AML-193 (cell line): ENCODE results near the gene TMEM107.
"Not testable (repeated sequence)": the region's sequence is repeated elsewhere in the genome, so short reads cannot be mapped to it uniquely, and the experiment has no call there.

Source experiments
- DNase-seq, 2 experiments: peaks; one replicate each; lab custom pipeline; 2025; lab: John Stamatoyannopoulos, UW

TMEM107 gene

DNA sequence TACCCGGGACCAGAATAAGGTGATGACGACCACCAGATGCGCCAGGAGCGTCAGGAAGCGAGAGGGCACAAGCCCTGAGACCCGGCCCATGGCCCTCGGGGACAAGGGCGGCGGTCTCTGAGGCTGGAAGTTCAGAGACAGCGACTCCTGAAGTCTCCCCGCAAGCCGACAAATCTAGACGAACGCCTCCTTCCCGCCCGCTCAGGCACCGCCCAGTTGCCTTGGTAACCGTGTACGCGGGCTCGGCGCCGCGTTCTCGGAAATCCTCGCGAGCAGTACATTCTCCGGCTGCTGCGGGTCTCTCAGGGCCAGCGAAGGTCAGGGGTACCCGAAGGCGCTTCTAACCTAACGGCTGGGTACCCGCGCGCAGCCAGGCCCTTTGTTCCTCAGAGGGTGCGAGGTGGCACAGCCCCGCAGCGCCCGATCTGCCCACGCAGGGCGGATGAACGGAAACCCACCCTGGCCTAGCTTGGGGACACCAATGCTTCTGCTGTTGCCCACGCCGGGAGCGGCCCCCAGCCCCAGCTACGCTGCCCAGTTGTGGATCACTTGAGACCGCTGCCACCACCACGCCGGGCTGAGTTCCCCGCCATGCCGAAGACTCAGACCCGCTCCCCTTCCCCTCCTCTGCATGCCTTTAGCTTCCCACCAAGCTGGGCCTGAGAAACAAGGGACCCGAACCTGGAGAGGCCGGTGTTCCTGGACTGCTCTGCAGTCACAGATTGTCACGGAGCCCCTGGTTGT lies at the start of gene TMEM107:
Gene TMEM107, minus strand, starts transcription at position 184 of the 744 bp plus-strand sequence. Its CDS starts 94 bp downstream, at position 90.
- peak; percentile 44 to 59 for DNase-seq

DNA sequence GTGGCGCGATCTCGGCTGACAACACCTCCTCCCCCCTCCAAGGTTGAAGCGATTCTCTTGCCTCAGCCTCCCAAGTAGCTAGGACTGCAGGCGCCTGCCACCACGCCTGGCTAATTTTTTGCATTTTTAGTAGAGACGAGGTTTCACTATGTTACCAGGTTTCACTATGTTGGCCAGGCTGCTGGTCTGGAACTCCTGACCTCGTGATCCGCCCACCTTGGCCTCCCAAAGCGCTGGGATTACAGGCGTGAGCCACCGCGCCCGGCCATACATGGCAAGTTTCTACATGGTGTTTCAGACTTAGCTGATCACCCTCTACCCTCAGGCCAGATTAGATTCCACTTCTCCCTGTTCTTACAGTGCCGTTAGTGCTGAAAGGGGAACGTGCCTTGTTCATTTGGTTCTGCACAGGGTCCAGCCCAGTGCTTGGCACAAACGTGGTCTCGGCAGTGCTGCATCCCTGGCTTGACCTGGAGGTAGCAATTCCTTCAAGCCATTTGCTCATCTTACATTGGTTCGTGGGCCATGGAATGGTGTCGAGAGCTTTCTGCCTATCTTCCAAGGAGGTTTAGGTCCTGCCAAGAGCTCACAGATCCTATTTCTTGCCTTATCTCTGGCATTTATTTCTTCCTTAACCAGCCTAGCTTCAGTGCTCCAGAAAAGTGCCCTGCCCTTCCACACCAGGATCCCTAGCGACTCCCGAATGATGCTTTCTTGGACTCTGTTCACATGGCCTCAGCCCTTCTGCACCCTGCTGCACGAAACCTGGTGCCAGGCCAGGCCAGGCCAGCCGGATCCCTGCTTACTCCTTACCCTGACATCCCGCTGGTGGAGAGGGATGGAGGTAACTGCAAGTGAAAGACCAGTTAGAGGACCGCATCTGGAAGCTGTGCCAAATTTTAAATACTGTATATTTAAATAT lies 49.0 kb upstream of the TMEM107 start:
- no peak for DNase-seq

DNA sequence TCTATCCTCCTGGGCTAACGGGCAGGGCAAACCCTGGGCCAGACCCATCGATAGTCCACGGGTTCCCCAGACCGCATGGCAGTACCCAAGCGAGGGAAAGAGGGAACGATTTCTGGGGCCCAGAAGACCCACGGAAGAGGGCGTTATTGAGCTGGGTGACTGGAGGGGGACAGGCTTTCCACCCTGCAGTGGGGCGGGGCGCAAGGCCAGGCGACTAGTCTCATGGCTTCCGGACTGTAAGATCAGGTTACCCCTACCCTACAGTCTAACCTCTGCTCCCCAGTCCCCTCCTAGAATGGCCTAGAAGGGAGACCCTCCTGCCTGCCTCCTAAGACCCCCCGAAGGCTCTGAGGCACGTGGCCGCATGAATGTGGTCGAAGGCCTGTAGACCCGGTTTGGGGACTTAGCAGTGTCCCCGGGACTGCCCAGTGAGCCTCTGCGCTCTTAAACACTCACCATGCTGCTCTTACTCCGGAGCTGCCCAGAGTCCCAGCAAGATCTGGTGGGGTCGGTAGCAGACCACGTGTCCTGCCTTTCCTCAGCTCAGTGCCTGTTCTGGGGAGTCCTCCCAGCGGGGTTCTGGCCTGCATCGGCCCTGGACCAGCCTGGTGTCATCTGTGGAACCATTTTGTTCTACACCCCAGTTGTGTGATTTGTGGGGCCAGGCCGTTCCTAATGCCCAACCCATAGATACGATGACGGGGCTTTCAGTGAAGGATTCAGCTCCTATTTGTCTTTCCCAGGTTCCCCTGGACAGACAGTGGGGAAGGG lies 47.4 kb upstream of the TMEM107 start:
- peak; percentile 29 to 38 for DNase-seq

DNA sequence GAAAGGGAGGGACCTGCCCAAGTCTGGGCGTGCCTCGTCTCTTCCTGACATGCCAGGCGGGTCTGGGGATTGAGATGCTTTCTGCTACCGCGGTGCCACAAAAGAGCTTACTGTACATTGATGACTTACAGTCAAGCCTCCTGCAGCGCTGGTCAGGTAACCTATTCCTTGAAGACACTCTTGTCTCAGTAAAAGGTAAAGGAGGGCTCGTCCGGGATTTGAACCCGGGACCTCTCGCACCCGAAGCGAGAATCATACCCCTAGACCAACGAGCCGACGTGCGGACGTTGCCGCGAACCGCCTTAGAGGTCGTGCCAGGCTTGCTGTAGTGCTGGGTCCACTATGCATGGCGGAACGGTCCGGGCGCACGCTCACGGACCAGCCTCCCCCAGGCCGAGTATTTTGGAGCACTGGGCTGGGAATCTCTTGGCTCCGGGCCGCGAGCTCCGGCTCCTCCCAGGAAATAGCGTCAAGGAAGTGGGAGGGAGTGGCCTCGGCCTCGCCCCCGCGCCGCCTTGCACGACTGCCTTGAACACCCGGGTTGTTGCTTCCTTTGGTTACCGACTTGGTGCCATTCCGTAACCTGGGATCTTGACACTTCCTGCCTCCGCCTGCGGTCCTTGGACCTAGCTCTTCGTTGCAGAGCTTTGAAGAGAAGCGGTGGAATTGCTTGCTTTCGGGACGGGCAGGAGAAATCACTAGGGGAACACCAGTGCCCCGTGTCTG lies 46.6 kb upstream of the TMEM107 start:
- DNase-seq: peak; percentile 52 to 61

DNA sequence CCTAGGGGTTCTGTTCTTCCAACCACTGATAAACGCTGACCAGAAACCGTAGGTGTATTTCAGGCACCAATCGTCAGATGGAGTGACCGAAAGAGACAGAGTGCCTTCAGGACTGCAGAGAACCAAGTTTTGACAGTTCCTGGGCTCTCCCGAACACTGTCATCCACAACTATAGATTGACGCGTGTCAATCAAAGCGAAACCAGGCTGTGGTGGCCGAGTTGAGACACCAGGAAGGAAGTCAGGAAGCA lies 46.1 kb upstream of the TMEM107 start:
- peak in 1 of 2 experiments; percentile 38 for DNase-seq

DNA sequence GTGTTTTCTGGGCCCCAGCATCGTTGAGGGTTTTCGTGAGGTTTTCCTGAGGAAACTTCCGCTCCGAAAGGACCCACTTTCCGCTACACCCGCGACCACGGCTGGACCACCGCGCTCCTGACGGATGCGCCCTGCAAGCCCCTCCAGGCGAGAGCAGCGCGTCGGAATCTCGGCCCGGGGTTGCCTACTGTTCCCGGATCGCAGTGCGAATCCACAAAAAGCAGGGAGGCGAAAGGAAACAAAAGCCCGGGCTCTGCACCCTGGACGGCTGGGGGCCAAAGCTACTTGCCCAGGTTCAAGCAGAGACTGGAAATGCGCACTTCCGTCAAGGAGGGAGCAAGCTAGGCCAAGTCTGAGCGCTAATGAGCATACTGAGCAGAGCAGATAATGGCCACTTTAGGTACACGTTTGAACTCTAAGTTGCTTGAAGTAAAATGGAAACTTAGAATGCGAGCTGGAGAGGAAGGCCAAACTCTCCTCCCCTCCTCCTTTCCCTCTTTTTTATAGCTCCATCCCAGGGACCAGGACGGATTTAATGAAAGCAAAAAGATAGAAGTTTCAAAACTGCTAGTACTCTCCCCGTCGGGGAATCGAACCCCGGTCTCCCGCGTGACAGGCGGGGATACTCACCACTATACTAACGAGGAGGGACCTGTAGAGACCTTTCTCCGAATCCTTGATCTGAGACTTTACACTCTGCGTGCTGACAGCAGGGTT lies 45.6 kb upstream of the TMEM107 start:
- peak; percentile 41 to 43 for DNase-seq

DNA sequence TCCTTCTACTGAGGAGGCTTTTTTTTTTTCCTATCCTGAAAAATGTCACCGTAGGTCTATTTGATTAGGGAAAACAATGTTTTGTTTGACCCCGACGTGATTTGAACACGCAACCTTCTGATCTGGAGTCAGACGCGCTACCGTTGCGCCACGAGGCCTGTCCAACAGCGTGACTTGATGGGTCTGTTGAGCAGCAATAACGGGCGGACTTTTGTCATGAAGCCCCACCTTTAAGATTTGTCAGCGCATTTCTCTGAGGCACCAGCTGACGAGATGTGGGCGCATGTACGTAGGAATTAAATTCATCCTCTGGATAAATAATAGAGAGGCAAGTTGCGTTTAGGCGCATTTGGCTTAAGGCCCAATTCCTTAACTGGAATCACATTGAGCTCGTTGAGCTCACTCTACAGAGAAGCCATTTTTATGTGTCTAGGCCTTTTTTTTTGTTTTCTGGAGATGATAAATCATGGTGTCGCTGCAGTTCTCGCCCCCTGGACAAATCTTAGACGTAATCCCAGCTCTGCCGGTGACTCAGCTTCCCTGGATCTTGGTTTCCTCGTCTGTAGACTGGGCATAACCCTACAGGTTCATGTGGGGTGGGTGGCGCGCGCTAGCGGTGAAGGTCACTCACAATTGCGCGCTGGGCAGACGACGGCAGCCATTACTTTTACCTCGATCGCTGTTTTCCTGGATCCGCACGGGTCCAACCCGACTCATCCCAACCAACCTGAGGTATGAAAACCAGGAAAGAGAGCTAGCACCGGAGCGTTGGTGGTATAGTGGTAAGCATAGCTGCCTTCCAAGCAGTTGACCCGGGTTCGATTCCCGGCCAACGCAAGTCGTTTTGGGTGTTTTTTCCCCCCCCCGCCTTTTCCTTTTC lies 44.8 kb upstream of the TMEM107 start:
- DNase-seq: peak; percentile 27 to 43

DNA sequence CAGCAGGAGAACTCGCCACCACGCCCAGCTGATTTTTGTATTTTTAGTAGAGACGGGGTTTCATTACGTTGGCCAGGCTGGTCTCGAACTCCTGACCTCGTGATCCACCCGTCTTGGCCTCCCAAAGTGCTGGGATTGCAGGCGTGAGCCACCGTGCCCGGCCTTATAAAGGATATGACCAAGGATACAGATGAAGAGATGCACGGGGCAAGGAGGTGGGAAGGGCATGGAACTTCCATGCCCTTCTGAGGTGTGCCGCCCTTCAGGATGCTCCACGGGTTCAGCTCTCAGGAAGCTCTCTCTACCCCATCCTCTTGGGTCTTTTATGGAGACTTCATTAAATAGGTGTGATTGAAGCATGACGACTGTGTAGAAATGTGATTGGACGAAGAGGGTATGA lies 37.8 kb upstream of the TMEM107 start:
- DNase-seq: not testable (repeated sequence)

DNA sequence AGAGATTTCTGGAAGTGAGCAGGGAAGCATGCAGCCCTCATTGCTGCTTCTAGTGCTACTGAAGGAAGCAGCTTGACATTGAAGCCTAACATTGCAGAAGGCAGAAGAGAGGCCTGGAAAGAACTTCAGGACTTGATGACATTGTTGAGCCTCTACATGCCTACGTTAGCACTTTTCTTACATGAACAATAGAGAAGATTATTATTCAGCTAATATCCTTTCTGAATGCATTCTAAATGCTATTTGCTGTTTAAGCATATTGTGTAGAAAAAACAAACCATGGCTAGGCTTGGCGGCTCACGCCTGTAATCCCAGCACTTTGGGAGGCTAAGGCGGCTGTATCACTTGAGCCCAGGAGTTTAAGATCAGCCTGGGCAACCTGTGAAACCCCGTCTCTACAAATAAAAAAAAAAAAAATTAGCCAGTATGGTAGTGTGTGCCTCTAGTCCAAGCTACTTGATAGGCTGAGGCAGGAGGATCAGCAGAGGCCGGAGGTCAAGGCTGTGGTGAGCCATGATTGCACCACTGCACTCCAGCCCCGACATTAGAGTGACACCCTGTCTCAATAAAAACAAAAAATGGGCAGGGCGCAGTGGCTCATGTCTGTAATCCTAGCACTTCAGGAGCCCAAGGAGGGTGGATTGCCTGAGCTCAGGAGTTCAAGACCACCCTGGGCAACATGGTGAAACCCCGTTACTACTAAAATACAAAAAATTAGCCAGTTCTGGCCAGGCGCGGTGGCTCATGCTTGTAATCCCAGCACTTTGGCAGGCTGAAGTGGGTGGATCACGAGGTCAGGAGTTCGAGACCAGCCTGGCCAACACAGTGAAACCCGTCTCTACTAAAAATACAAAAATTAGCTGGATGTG lies 36.4 kb upstream of the TMEM107 start:
- peak in 1 of 2 experiments; percentile 9 for DNase-seq

DNA sequence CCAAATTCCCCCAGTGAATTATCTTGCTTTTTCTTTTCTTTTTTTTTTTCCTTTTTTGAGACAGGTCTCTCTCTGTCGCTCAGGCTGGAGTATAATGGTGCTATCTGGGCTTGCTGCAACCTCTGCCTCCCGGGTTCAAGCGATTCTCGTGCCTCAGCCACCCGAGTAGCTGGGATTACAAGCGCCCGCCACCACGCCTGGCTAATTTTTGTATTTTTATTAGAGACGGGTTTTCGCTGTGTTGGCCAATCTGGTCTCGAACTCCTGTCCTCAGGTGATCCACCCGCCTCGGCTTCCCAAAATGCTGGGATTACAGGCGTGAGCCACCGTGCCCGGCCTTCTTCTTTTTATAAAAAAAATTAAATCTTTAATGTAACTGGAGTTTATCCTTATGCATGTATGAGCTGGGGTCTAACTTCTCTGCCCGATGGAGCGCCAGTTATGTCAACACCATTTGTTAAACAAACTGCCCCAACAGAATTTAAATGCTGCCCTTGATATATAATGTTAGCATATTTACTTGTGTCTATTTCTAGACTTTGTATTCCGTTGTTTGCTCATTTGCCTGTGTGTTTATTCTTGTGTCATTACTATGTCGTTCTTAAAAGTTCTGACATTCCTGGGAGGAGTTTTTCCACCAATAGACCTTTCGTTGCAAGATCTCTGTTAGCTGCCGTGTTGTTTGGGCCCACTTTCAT lies 34.7 kb upstream of the TMEM107 start:
- DNase-seq: no peak

DNA sequence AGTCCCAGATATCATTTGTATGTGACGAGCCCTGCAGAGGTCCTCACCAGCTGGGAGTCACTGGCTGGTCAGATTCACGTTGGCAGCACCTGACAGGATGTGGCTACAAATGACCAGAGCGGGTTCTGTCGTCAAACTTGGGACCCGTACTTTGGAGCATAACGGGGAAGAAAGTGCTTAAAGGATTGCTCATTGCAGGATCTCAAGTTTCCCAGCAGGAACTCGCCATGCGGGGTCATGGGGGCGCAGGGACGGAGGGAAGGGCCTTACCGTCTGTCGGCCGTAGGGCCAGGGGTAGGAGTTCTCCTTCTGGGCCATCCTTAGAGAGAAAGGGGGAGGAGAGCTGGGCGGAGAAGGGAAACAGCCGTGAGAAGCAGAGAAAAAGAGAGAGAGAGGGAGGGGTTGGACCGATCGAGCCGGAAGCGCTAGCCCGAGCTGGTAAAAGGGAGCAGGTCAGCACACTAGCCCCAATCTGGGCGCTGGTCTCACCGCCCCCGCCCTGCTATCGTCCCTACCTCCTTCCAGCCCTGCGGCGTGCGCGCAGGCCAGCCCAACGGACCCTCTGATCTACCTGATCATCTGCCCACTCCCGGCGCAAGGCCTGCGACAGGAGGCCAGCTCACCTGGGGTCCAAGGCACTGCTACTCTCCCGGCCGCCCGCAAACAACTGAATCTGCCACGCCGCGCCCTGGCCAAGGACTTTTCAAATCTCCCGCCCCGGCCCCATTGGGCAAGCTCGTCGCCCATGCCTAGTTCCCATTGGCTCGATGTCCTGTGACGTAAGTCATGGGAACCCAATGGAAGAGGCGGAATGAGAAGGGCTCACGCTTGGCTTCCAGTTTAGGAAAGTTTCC lies 34.0 kb upstream of the TMEM107 start, which contains the start of gene AURKB:
Gene AURKB, minus strand, starts transcription at position 669 of the 854 bp plus-strand sequence. Its CDS starts 351 bp downstream, at position 318.
- DNase-seq: peak; percentile 58 to 63

DNA sequence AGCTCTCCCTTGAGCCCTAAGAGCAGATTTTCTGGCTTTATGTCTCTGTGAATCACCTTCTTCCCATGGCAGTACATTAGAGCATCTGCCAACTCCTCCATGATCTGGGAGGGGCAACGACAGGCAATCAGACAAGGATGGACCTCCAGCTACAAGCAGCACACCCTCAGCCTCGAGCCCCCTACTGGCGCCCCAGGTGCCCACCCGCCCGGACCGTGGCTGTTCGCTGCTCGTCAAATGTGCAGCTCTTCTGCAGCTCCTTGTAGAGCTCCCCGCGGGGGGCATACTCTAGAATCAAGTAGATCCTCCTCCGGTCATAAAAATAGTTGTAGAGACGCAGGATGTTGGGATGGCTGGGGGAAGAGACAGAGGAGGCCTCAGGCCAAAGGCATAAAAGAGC lies 30.4 kb upstream of the TMEM107 start:
- DNase-seq: no peak

DNA sequence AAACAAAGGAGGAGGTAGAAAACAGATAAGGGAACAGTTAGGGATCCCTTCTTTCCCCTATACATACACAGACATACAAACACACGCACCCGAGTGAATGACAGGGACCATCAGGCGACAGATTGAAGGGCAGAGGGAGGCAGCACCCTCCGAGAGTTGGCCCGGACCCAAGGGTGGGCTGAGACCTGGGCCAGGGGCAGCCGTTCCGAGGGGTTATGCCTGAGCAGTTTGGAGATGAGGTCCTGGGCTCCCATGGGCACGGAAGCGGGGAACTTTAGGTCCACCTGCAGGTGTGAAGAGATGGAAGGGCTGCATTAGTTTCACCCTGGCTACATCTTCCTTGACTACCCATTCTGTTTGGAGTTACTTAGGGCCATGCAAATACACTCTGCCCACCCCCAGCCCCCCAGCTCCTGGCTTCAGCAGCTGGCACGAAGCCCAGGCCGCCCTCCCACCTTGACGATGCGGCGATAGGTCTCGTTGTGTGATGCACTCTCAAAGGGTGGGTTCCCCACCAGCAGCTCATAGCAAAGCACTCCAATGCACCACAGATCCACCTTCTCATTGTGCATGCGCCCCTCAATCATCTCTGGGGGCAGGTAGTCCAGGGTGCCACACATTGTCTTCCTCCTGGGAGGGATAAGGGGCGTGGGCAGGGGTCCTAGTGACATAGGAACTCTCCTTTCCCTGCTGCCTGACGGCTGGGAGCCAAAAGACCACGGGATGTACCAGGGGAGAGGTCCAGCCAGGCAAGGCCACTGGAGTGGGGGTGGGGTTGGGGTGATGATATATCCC lies 28.8 kb upstream of the TMEM107 start:
- no peak for DNase-seq

DNA sequence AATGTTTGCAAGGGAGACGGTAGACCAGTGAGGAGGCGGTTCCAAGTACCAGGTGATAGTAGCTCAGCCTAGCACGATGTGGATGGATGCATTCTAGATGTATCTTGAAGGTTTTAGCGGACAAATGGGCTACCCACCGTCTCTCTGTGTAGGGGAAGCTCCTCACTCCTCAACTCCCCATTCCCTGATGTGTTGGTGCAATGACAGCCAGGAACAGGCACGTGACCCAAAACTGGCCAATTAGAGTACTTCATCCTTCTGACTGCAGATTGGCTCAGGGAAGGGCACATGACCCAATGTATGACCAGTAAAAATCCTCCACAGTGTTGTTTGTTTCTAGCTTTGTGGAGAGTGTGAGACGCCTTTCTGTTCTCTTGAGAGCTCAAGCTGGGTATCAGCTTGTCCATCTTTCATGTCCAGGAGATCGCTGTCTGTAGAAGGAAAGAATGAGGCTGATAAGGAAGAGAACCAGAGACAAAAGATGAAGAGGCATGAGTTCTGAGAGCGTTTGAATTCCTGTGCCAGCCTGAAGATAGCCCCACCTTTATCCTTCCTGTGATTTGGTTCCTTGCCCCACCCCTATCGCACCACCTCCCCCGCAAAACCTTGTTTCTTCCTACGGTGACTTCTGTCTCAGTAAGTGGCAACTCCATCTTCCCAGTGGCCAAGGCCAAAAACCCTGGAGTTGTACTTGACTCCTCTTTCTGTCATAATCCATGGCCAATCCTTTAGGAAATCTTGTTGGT lies 16.1 kb upstream of the TMEM107 start:
- DNase-seq: no peak

DNA sequence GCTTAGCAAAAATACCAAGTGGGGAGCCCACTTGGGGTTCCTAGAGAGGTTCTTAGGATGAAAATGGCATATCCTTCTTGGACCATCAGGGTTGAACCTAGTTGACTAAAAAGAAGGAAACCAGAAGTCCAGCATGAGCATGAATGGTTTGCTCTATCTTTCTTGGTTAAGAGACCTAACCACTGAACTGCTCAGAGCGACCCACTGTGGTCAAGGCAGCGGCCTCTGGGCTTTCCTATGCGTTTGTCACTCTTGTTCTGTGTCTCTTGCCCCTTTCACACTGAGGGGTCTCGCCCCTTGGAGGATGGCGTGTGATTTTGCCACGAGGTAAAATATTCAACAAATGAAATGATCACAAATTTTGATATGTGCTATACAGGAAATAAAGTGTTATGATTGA lies 14.3 kb upstream of the TMEM107 start:
- DNase-seq: no peak
